ENCODE data around the gene PDCD6IP. TPM values are rescaled to one million over a fixed set of nuclear protein-coding genes. Genes with fewer than 3 reads are reported as not detected.

Gene PDCD6IP
- total RNA-seq, 2 experiments from 2014 or later: 180 to 196 TPM

DNA sequence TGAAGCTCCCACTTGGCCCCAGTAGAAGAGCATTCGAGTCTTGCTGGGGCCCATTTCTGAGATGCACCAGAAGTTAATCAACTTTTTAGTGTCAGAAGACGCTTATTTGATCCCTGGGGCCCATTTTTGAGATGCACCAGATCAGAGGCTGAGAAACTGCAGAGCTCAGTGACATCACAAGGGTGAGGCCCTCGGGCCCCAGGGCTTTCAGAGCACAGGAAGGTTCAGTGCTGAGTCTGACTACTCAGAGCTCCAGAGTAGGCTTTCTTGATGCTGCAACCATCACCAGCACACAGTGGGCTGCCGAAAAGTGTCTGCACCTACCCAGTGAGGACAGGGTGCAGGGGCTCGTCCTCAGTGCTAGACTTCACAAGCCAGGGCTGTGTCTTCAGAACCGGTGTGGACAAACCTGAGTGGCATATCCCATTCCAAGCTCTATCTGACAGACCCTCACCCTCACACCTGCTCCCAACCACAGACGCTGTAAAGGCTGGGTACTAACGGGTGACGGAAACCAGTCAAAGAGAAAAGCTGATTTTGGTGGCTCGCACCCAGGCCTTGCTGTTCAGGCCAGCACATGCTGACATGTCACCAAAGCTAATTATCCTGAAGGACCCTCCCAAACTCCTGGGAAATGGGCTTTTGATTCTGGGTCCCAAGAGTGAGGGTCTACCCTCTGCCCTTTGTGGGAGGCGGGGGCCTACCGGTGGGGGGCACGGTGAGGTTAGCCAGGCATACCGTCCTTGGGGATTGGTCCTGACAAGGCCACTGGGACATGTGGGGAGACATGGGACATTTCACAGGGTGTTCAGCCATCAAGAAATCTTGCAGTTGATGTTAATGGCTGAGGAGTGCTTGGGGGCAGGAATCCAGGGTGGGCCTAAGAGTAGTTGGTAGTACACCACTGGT is 83.0 kb downstream of the PDCD6IP start:
- no peak overlapping the region for H3K27ac Mint-ChIP-seq
- H3K36me3 Mint-ChIP-seq: no peaks in the 10 kb centered on the region
- peaks cover under 1% of the 10 kb centered on the region for H3K27me3 Mint-ChIP-seq
- H3K9me3 Mint-ChIP-seq: no peaks in the 10 kb centered on the region
- POLR2A ChIA-PET: no interaction called here
- H3K4me1 Mint-ChIP-seq: peaks cover 3% of the 10 kb centered on the region
- no peak for DNase-seq
- no peak for ATAC-seq (ENCODE audit: low read depth)
- no peak overlapping the region for H3K4me3 Mint-ChIP-seq

- Mint-ChIP-seq H3K9me3 (no peaks in the 10 kb centered on the region), H3K4me1 (peaks cover 3% of the 10 kb centered on the region), H3K4me3 (no peak overlapping the region), H3K27me3 (peaks cover 2% of the 10 kb centered on the region), H3K27ac (no peak overlapping the region), H3K36me3 (no peaks in the 10 kb centered on the region)
- DNase-seq: no peak
- POLR2A ChIA-PET: no interaction called here
- no peak for ATAC-seq (ENCODE audit: low read depth)
Measured at GRCh38 chr3:33882296-33882695, 83.9 kb downstream of the PDCD6IP start.

- Mint-ChIP-seq H3K27me3 (peaks cover 2% of the 10 kb centered on the region), H3K27ac (no peak overlapping the region), H3K36me3 (no peaks in the 10 kb centered on the region), H3K4me1 (peaks cover 3% of the 10 kb centered on the region), H3K9me3 (no peaks in the 10 kb centered on the region), H3K4me3 (no peak overlapping the region)
- DNase-seq: no peak
- POLR2A ChIA-PET: no interaction called here
- no peak for ATAC-seq (ENCODE audit: low read depth)
Measured at GRCh38 chr3:33883538-33883950, 85.1 kb downstream of the PDCD6IP start.

DNA sequence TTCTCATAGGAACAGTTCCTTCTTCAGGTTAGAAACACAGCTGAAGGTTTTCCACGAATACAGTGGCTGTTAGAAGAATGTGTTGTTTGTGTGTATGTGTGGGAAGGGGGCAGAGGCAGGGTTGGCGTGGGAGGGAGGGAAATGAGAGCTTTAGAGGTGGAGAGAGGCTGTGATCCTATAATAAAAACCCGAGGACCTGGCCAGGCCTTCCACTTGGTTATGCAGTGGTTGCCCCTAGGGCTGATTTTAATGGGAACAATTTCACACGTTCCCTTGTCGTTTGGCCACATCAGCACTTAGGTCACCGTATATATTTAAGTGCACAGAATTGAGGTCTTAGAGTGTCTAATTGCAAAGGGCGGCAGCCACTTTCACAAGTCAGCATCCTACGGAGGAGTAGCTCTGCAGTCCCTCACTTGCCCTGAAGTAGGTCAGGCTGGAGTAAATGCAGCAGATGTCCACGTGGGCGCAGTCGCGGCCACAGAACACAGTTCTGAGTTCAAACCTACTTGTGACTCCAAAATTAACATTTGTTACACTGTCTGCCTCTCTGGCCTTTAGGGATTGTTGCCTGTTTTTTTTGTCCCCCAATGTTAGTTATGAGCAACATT is 85.6 kb downstream of the PDCD6IP start:
- ATAC-seq (ENCODE audit: low read depth): no peak
- no peak overlapping the region for H3K27ac Mint-ChIP-seq

DNA sequence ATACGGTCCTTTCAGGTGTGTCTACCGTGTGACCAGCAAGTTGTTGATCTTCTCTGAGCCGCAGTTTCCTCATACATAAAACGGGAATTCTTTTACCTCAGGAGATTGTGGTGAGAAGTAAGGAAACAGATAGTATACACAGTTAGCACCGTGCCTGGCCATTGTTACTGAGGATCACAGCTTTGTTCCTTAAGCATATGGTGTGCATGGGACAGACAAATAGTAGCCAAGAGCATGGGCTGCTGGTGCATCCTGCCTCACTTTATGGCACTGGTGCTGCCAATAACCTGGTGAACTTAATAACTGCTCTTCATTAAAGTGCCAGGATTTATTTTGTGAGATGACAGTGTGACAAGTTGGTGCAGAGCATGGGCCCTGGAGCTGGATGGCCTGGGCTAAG is 86.3 kb downstream of the PDCD6IP start:
- H3K4me1 Mint-ChIP-seq: peaks cover 3% of the 10 kb centered on the region
- H3K9me3 Mint-ChIP-seq: no peaks in the 10 kb centered on the region
- ATAC-seq (ENCODE audit: low read depth): no peak
- no peak overlapping the region for H3K27ac Mint-ChIP-seq
- H3K36me3 Mint-ChIP-seq: no peaks in the 10 kb centered on the region
- DNase-seq: no peak
- no peak overlapping the region for H3K4me3 Mint-ChIP-seq
- POLR2A ChIA-PET: no interaction called here
- H3K27me3 Mint-ChIP-seq: peaks cover 2% of the 10 kb centered on the region

More for the DNA sequence above, 85.6 kb downstream of the PDCD6IP start:
- Mint-ChIP-seq H3K9me3 (no peaks in the 10 kb centered on the region), H3K36me3 (no peaks in the 10 kb centered on the region), H3K27me3 (peaks cover 2% of the 10 kb centered on the region), H3K4me3 (no peak overlapping the region), H3K4me1 (peaks cover 3% of the 10 kb centered on the region)
- no peak for DNase-seq
- POLR2A ChIA-PET: no interaction called here

DNA sequence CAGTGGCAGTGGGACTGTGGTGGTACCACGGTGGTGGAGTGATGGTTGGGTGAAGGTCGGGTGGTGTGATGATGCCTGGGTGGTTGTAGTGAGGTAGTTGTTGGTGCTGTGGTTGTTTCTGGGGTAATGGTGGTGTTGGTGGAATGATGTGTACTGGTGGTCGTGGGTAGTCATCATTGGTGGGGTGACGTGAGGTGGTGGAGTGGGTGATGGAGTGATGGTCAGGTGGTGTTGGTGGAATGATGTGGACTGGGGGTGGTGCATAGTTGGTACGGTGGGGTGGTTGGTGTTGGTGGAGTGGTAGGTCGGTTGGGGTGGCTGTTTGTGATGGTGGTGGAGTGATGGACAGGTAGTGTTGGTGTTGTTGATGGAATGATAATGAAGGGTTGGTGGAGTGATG is 87.1 kb downstream of the PDCD6IP start:
- no peak for ATAC-seq (ENCODE audit: low read depth)

GRCh38 chr3:33886015-33886414 is 87.6 kb downstream of the PDCD6IP start:
- POLR2A ChIA-PET: no interaction called here
- no peak overlapping the region for H3K4me3 Mint-ChIP-seq
- H3K27ac Mint-ChIP-seq: no peak overlapping the region
- no peaks in the 10 kb centered on the region for H3K36me3 Mint-ChIP-seq
- H3K4me1 Mint-ChIP-seq: peaks cover 3% of the 10 kb centered on the region
- H3K27me3 Mint-ChIP-seq: peaks cover 2% of the 10 kb centered on the region
- ATAC-seq (ENCODE audit: low read depth): no peak
- DNase-seq: no peak
- no peaks in the 10 kb centered on the region for H3K9me3 Mint-ChIP-seq

More for the DNA sequence above, 87.1 kb downstream of the PDCD6IP start:
- H3K9me3 Mint-ChIP-seq: no peaks in the 10 kb centered on the region
- DNase-seq: no peak
- peaks cover 3% of the 10 kb centered on the region for H3K4me1 Mint-ChIP-seq
- H3K4me3 Mint-ChIP-seq: no peak overlapping the region
- POLR2A ChIA-PET: no interaction called here
- no peaks in the 10 kb centered on the region for H3K36me3 Mint-ChIP-seq
- H3K27me3 Mint-ChIP-seq: peaks cover 2% of the 10 kb centered on the region
- no peak overlapping the region for H3K27ac Mint-ChIP-seq

GRCh38 chr3:33887478-33887877 is 89.0 kb downstream of the PDCD6IP start:
- H3K9me3 Mint-ChIP-seq: no peaks in the 10 kb centered on the region
- DNase-seq (no peak), ATAC-seq (ENCODE audit: low read depth) (no peak)
- no peaks in the 10 kb centered on the region for H3K36me3 Mint-ChIP-seq
- peaks cover 2% of the 10 kb centered on the region for H3K27me3 Mint-ChIP-seq
- no peak overlapping the region for H3K4me3 Mint-ChIP-seq
- POLR2A ChIA-PET: no interaction called here
- no peak overlapping the region for H3K27ac Mint-ChIP-seq
- peaks cover 3% of the 10 kb centered on the region for H3K4me1 Mint-ChIP-seq

GRCh38 chr3:33889394-33890039 is 91.1 kb downstream of the PDCD6IP start:
- H3K36me3 Mint-ChIP-seq: no peaks in the 10 kb centered on the region
- H3K9me3 Mint-ChIP-seq: no peaks in the 10 kb centered on the region
- ATAC-seq (ENCODE audit: low read depth) (no peak), DNase-seq (no peak)
- H3K27ac Mint-ChIP-seq: no peak overlapping the region
- H3K4me1 Mint-ChIP-seq: no peaks in the 10 kb centered on the region
- POLR2A ChIA-PET: no interaction called here
- no peak overlapping the region for H3K4me3 Mint-ChIP-seq
- H3K27me3 Mint-ChIP-seq: peaks cover 2% of the 10 kb centered on the region

GRCh38 chr3:33892655-33893054 is 94.2 kb downstream of the PDCD6IP start:
- no peaks in the 10 kb centered on the region for H3K9me3 Mint-ChIP-seq
- no peak overlapping the region for H3K4me3 Mint-ChIP-seq
- no peaks in the 10 kb centered on the region for H3K36me3 Mint-ChIP-seq
- H3K27me3 Mint-ChIP-seq: peaks cover 3% of the 10 kb centered on the region
- H3K4me1 Mint-ChIP-seq: no peaks in the 10 kb centered on the region
- H3K27ac Mint-ChIP-seq: no peak overlapping the region
- POLR2A ChIA-PET: no interaction called here
- ATAC-seq (ENCODE audit: low read depth) (no peak), DNase-seq (no peak)

- Mint-ChIP-seq H3K9me3 (no peaks in the 10 kb centered on the region), H3K4me1 (no peaks in the 10 kb centered on the region), H3K36me3 (no peaks in the 10 kb centered on the region), H3K27me3 (peaks cover 5% of the 10 kb centered on the region), H3K27ac (no peak overlapping the region), H3K4me3 (no peak overlapping the region)
- POLR2A ChIA-PET: no interaction called here
- ATAC-seq (ENCODE audit: low read depth): no peak
- no peak for DNase-seq
Measured at GRCh38 chr3:33895658-33896057, 97.2 kb downstream of the PDCD6IP start.

DNA sequence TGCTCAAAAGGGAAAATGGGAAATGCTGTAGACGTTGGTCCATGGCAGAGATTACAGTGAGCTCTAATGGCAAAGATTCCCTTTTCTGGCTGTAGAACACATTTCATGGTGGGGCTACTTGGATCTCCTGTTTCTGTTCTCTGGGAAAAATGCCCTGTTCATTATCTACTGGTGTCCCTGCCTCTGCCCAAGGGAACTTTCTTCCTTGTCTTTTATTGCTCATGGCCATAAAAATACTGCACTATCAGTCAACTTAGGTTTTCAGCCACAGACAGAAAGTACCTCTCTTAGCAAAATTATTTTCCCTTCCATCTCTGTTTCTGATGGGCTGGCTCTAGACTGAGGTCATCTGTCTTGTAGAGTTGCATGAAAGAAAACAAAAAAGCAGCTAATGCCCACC is 98.9 kb downstream of the PDCD6IP start:
- ATAC-seq (ENCODE audit: low read depth) (no peak), DNase-seq (no peak)
- POLR2A ChIA-PET: no interaction called here
- H3K9me3 Mint-ChIP-seq: no peaks in the 10 kb centered on the region
- no peaks in the 10 kb centered on the region for H3K36me3 Mint-ChIP-seq
- no peak overlapping the region for H3K4me3 Mint-ChIP-seq
- H3K27ac Mint-ChIP-seq: no peak overlapping the region
- peaks cover 5% of the 10 kb centered on the region for H3K27me3 Mint-ChIP-seq
- no peaks in the 10 kb centered on the region for H3K4me1 Mint-ChIP-seq

GRCh38 chr3:33898901-33899300 is 100.5 kb downstream of the PDCD6IP start:
- no peaks in the 10 kb centered on the region for H3K4me1 Mint-ChIP-seq
- no peaks in the 10 kb centered on the region for H3K36me3 Mint-ChIP-seq
- no peak overlapping the region for H3K27ac Mint-ChIP-seq
- no peak for ATAC-seq (ENCODE audit: low read depth)
- no peaks in the 10 kb centered on the region for H3K9me3 Mint-ChIP-seq
- POLR2A ChIA-PET: no interaction called here
- DNase-seq: no peak
- H3K4me3 Mint-ChIP-seq: no peak overlapping the region
- H3K27me3 Mint-ChIP-seq: peaks cover 5% of the 10 kb centered on the region

GRCh38 chr3:33900440-33900808 is 102.0 kb downstream of the PDCD6IP start:
- H3K4me1 Mint-ChIP-seq: no peaks in the 10 kb centered on the region
- ATAC-seq (ENCODE audit: low read depth) (no peak), DNase-seq (no peak)
- H3K36me3 Mint-ChIP-seq: no peaks in the 10 kb centered on the region
- H3K9me3 Mint-ChIP-seq: no peaks in the 10 kb centered on the region
- peaks cover 5% of the 10 kb centered on the region for H3K27me3 Mint-ChIP-seq
- no peak overlapping the region for H3K27ac Mint-ChIP-seq
- POLR2A ChIA-PET: no interaction called here
- no peak overlapping the region for H3K4me3 Mint-ChIP-seq
